ENCODE results near the gene CDR2. TPM values are rescaled to one million over a fixed set of nuclear protein-coding genes. Genes with fewer than 3 reads are reported as not detected.

The CDR2 gene
- total and polyA plus RNA-seq, 12 donors: 11.3 to 31.2 (median 17.7) TPM

DNA sequence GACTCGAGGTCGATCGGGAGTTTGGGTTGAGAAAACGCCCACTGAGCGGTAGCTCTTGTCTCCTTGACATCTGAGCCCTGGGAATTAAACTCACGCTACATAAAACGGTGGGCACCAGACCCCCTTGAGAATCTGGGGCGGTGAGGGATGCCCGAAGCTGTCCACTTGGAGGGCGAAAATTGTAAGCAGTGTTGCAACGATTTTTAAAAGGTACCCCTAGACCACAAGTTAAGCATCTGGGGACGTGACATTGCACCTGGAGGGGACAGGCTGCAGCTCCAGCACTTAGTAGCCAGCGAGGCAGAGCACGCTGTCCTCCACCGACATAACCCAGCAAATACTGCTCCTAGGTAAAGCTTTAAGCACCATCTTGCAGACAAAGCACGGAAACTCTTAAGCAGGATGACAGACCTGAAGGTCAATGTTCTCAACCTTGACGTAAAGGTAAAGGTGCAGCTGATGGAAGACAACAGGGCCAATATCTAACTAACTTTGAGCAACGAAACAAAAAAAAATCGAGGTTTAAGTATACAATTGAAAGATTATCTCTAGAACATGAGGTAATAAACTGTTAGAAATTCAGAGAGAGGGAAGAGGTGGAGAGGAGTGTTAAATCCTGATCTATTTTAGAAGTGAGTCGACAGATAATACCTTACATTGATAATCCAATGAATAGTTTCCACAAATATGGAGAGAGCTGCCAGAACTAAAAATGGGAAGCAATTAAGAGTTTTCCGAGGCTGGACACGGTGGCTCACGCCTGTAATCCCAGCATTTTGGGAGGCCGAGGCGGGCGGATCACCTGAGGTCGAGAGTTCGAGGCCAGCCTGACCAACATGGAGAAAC, 921 bp upstream of the CDR2 start:
- H3K27ac ChIP-seq: peak overlapping the region in 2 of 5 donors; percentile 81 to 83
- TF ChIP-seq POLR2A (IDR thresholded peaks at IDR 0.05): no peak
- TF ChIP-seq, protein P1, sequence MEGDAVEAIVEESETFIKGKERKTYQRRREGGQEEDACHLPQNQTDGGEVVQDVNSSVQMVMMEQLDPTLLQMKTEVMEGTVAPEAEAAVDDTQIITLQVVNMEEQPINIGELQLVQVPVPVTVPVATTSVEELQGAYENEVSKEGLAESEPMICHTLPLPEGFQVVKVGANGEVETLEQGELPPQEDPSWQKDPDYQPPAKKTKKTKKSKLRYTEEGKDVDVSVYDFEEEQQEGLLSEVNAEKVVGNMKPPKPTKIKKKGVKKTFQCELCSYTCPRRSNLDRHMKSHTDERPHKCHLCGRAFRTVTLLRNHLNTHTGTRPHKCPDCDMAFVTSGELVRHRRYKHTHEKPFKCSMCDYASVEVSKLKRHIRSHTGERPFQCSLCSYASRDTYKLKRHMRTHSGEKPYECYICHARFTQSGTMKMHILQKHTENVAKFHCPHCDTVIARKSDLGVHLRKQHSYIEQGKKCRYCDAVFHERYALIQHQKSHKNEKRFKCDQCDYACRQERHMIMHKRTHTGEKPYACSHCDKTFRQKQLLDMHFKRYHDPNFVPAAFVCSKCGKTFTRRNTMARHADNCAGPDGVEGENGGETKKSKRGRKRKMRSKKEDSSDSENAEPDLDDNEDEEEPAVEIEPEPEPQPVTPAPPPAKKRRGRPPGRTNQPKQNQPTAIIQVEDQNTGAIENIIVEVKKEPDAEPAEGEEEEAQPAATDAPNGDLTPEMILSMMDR (IDR thresholded peaks at IDR 0.05): no peak
- no peak for DNase-seq
- peaks cover 5 to 30% of the 10 kb centered on the region in 2 donors for H3K4me1 ChIP-seq (replicated peaks in 1 of 2)
- peak overlapping the region; percentile 39 to 94 (median 72) for H3K4me3 ChIP-seq
- no peaks in the 10 kb centered on the region for H3K27me3 ChIP-seq
- 33 to 62% (median 37%) methylated on average over 16 to 28 of the region's 28 CpGs for WGBS, 4 donors
- H3K36me3 ChIP-seq (replicated peaks in 1 of 2): no peaks in the 10 kb centered on the region
- intact Hi-C loops (cut with DNase I): no loop called here
- H3K9me3 ChIP-seq (replicated peaks in 1 of 3): no peaks in the 10 kb centered on the region

DNA sequence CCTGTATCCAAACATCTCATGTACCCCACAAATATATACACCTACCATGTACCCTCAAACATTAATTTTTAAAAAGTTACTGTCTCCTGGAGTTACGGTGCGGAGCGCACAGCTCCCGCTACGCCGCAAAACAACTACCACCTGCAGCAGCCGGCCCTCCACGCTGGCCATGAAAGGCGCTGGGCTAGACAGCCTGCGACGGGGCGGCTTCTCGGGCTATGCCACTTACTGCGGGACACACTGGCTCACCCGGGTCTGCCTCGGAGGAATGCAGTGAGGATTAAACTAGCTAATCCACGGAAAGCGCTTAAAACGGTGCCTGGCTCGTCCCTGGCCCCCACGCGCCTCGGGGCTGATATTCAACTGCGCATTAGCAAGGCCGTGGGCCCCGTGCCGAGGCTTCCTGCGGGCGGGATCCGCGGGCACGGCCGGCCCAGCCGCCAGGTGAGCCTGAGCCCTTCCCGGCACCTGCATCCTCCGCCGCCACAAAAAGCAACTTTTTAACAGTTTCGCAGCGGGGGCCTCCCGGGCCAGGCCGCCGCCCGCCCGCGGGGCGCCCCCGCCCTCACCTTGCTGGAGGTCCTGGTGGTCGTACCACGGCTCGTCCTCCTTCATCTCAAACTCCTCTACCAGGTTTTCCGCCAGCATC, 633 bp downstream of the CDR2 start:
- Histone ChIP-seq H3K36me3 (replicated peaks in 1 of 2) (no peaks in the 10 kb centered on the region), H3K27ac (peak overlapping the region in 4 of 5 donors; percentile 67 to 83 (median 79)), H3K4me3 (peak overlapping the region; percentile 2 to 94 (median 56)), H3K9me3 (replicated peaks in 1 of 3) (no peaks in the 10 kb centered on the region), H3K4me1 (replicated peaks in 1 of 2) (peaks cover 5 to 45% of the 10 kb centered on the region in 2 donors), H3K27me3 (no peaks in the 10 kb centered on the region)
- intact Hi-C loops (cut with DNase I): no loop called here
- TF ChIP-seq, protein P1 (IDR thresholded peaks at IDR 0.05): no peak
- TF ChIP-seq POLR2A (IDR thresholded peaks at IDR 0.05): no peak
- WGBS, 4 donors: 0 to 8% (median 1%) methylated on average over 8 to 51 of the region's 51 CpGs
- DNase-seq: peak; percentile 39 to 66 (median 54)

DNA sequence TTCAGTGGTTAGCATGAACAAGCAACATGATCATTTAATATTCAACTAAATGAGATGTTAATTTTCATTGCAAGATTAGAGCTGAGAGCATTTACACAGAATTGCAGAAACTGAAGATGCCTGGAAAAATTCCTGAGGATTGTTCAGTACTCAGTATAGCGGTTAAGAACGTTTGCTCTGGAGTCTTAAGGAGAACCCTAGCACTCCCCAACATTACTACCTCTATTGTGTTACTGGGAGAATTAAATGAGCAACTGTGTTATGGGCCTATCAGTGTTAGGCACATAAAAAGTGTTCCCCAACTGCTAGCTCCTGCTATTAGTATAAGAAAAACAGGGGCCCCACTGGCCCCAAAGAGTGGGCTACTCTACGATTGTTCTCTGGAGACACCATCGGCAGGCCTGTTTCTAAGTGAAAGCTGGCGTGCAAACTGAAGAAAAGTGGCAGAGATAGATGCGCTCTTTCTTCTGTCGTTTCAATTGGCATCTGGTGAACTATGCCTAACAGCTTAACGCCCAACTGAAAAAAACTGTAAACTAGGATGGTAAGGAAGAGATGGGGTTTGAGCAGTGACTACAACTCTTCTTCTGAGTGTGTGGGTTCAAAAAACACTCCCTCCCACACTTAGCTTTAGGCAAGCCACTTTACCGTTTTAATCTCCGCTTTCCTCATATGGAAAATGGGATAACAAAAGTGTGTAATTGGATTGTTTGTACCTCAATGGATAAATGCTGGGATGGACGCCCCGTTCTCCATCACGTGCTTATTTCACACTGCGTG, 1.3 kb downstream of the CDR2 start:
- 54 to 66% (median 59%) methylated on average over 14 of the region's 14 CpGs for WGBS, 4 donors
- peaks cover 5 to 49% of the 10 kb centered on the region in 2 donors for H3K4me1 ChIP-seq (replicated peaks in 1 of 2)

More for the DNA sequence above, 1.3 kb downstream of the CDR2 start:
- H3K36me3 ChIP-seq (replicated peaks in 1 of 2): no peaks in the 10 kb centered on the region
- no peak for TF ChIP-seq POLR2A (IDR thresholded peaks at IDR 0.05)
- TF ChIP-seq, protein P1 (IDR thresholded peaks at IDR 0.05): no peak
- H3K9me3 ChIP-seq (replicated peaks in 1 of 3): no peaks in the 10 kb centered on the region
- DNase-seq: no peak
- peak overlapping the region in 2 of 4 donors; percentile 80 to 94 for H3K4me3 ChIP-seq
- intact Hi-C loops (cut with DNase I): no loop called here
- H3K27me3 ChIP-seq: no peaks in the 10 kb centered on the region
- peak overlapping the region in 3 of 5 donors; percentile 77 to 83 (median 81) for H3K27ac ChIP-seq

Measured in adrenal gland (tissue), 12 donors.